IPS-20b (cell line): Measurements from ENCODE around the gene ACADS.

Experiments
- H3K27ac ChIP-seq: one replicate; pipeline ENCODE4 v1.5.1; 2013; ENCODE audit warnings: low read length
- H3K27me3 ChIP-seq: 2 replicates; pipeline ENCODE4 v1.6.1; 2013; ENCODE audit warnings: mild to moderate bottlenecking, low read length, inconsistent platforms; ENCODE audit not compliant: insufficient read depth
- H3K36me3 ChIP-seq: 2 replicates; pipeline ENCODE4 v1.6.1; 2013; ENCODE audit warnings: low read depth, mild to moderate bottlenecking, inconsistent platforms, low read length, moderate library complexity; ENCODE audit not compliant: insufficient read depth
- H3K4me1 ChIP-seq: 2 replicates; pipeline ENCODE4 v1.6.1; 2013; ENCODE audit warnings: mild to moderate bottlenecking, control low read depth, inconsistent platforms, low read length, moderate library complexity; ENCODE audit not compliant: insufficient read depth
- H3K4me3 ChIP-seq: 2 replicates; pipeline ENCODE4 v1.5.1; 2013; ENCODE audit warnings: mild to moderate bottlenecking, low read length, inconsistent platforms
- H3K9ac ChIP-seq: 2 replicates; pipeline ENCODE4 v1.6.1; 2013; ENCODE audit warnings: low read depth, mild to moderate bottlenecking, inconsistent platforms, low read length, moderate library complexity
- H3K9me3 ChIP-seq: 2 replicates; pipeline ENCODE4 v1.6.1; 2013; ENCODE audit warnings: mild to moderate bottlenecking, low read depth, low read length, inconsistent platforms; ENCODE audit not compliant: insufficient read depth

ACADS gene

GRCh38 chr12:120688527-120689071 lies 37.0 kb upstream of the ACADS start:
- peak overlapping the region; percentile 88 for H3K4me3 ChIP-seq
- H3K4me1 ChIP-seq = peaks cover 48% of the 10 kb centered on the region
- H3K27ac ChIP-seq = no peak overlapping the region

DNA sequence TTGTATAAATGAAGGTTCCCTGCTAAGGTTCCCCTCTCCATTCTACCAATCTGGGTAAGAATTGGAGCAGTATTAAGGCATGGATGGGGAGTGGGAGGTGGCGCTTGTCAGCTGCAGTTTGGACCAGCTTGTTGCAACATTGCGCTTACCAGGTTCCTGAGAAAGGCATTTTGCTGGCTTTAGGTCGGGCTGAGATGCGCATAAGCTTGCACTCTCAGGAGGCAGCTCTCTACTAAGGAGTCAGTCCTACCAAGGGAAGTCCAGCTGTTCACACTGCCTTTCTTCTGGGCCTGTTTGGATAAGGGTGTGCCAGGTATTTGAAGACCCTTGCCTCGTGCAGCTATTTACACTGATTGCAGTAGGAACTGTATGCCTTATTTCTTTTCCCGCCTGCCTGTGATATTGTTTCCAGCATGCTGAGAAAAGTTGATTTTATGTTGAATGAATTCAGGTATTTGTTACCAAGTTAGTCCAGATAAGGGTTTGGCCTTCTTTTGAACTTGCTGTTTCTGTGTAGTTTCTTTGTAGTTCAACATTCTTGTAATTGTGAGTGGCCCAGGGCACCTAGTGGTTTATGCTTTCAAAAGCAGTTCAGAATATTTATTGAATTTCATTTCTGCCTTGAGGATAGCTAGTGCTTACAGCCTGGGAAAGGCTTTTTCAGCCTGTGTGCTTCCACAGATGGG lies 36.1 kb upstream of the ACADS start:
- Histone ChIP-seq H3K27ac (no peak overlapping the region), H3K36me3 (peaks cover 9% of the 10 kb centered on the region), H3K4me3 (peak overlapping the region; percentile 88), H3K9me3 (no peaks in the 10 kb centered on the region), H3K4me1 (peaks cover 55% of the 10 kb centered on the region), H3K27me3 (no peaks in the 10 kb centered on the region), H3K9ac (peak overlapping the region; percentile 91; the same call in 1 of the 2 replicates)

More at GRCh38 chr12:120688527-120689071, 37.0 kb upstream of the ACADS start:
- Histone ChIP-seq H3K9me3 (no peaks in the 10 kb centered on the region), H3K9ac (peak overlapping the region; percentile 91; the same call in 1 of the 2 replicates), H3K36me3 (0 out of 2 replicates have a peak, but pooled peaks cover 3% of the 10 kb centered on the region), H3K27me3 (no peaks in the 10 kb centered on the region)

GRCh38 chr12:120690083-120690450 lies 35.6 kb upstream of the ACADS start:
- H3K27me3 ChIP-seq = no peaks in the 10 kb centered on the region
- H3K9me3 ChIP-seq = no peaks in the 10 kb centered on the region
- H3K36me3 ChIP-seq = peaks cover 14% of the 10 kb centered on the region
- H3K9ac ChIP-seq = no peak overlapping the region
- H3K27ac ChIP-seq = no peak overlapping the region
- peak overlapping the region; percentile 88 for H3K4me3 ChIP-seq
- peaks cover 57% of the 10 kb centered on the region for H3K4me1 ChIP-seq

DNA sequence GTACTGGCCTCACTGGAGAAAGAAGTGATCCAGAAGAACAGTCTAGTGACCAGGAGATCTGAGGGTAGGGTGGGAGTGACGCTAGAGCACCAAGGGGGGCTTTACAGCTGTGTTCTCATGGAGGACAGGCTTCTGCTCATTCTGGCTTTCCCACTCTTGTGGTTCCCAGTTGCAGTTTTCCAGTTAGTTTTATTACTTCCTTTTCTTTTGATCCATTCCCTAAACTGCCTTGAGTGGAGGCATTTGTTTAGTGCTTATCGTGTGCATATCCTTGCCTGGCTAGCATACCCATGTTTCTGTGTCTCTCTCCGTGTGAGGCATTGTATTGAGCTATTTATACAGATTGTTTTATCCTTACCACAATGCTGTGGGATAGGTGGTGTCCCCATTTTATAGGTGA lies 34.6 kb upstream of the ACADS start:
- peaks cover 54% of the 10 kb centered on the region for H3K4me1 ChIP-seq

DNA sequence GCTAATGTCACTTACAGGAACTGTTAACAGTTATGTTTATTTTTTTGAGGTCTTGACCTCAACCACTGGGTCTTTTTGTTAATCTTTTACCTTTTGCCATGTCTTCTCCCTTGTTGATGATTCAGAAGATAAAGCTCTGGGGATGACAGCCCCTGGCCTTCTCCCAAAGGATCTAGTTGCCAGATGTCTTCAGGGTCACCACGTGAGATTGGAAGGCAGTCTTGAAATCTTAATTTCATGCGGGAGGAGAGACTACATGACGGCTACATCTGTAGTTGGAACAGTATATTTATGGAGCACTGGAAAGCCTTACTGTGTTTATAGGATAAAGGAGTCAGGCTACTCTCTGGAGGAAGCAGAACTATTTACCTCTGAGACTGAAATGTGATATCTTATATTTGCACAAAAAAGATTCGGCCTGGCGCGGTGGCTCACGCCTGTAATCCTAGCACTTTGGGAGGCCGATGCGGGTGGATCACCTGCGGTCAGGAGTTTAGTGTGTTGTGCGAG lies 33.0 kb upstream of the ACADS start:
- Histone ChIP-seq H3K36me3 (peaks cover 39% of the 10 kb centered on the region), H3K9ac (peak overlapping the region; percentile 13; the same call in 1 of the 2 replicates), H3K27ac (peak overlapping the region; percentile 82), H3K4me1 (peaks cover 54% of the 10 kb centered on the region), H3K9me3 (no peaks in the 10 kb centered on the region), H3K4me3 (no peak overlapping the region), H3K27me3 (no peaks in the 10 kb centered on the region)

More for the DNA sequence above, 34.6 kb upstream of the ACADS start:
- Histone ChIP-seq H3K9me3 (no peaks in the 10 kb centered on the region), H3K9ac (peak overlapping the region; percentile 4; the same call in 1 of the 2 replicates), H3K27ac (no peak overlapping the region), H3K4me3 (0 out of 2 replicates have a peak overlapping the region, but pooled peaks have one; percentile 8), H3K36me3 (peaks cover 23% of the 10 kb centered on the region), H3K27me3 (no peaks in the 10 kb centered on the region)

GRCh38 chr12:120693848-120694247 lies 31.8 kb upstream of the ACADS start:
- no peaks in the 10 kb centered on the region for H3K9me3 ChIP-seq
- no peaks in the 10 kb centered on the region for H3K27me3 ChIP-seq
- H3K27ac ChIP-seq = peak overlapping the region; percentile 58
- H3K4me1 ChIP-seq = peaks cover 46% of the 10 kb centered on the region
- H3K9ac ChIP-seq = peak overlapping the region; percentile 13; the same call in 1 of the 2 replicates
- peaks cover 52% of the 10 kb centered on the region for H3K36me3 ChIP-seq
- peak overlapping the region; percentile 34 for H3K4me3 ChIP-seq

- Histone ChIP-seq H3K9me3 (no peaks in the 10 kb centered on the region), H3K9ac (no peak overlapping the region), H3K4me1 (peaks cover 23% of the 10 kb centered on the region; the same call in 1 of the 2 replicates), H3K27me3 (no peaks in the 10 kb centered on the region), H3K4me3 (no peak overlapping the region), H3K36me3 (peaks cover 77% of the 10 kb centered on the region), H3K27ac (no peak overlapping the region)
Measured at GRCh38 chr12:120696626-120697025, 29.0 kb upstream of the ACADS start.

GRCh38 chr12:120697344-120697743 lies 28.3 kb upstream of the ACADS start:
- Histone ChIP-seq H3K4me1 (peaks cover 21% of the 10 kb centered on the region; the same call in 1 of the 2 replicates), H3K9me3 (no peaks in the 10 kb centered on the region), H3K27ac (no peak overlapping the region), H3K36me3 (peaks cover 84% of the 10 kb centered on the region), H3K27me3 (no peaks in the 10 kb centered on the region), H3K9ac (no peak overlapping the region), H3K4me3 (no peak overlapping the region)

GRCh38 chr12:120698665-120699064 lies 27.0 kb upstream of the ACADS start:
- H3K36me3 ChIP-seq = peaks cover 97% of the 10 kb centered on the region
- no peaks in the 10 kb centered on the region for H3K9me3 ChIP-seq
- H3K4me1 ChIP-seq = peaks cover 8% of the 10 kb centered on the region; the same call in 1 of the 2 replicates
- no peaks in the 10 kb centered on the region for H3K27me3 ChIP-seq
- no peak overlapping the region for H3K4me3 ChIP-seq
- no peak overlapping the region for H3K27ac ChIP-seq
- no peak overlapping the region for H3K9ac ChIP-seq

DNA sequence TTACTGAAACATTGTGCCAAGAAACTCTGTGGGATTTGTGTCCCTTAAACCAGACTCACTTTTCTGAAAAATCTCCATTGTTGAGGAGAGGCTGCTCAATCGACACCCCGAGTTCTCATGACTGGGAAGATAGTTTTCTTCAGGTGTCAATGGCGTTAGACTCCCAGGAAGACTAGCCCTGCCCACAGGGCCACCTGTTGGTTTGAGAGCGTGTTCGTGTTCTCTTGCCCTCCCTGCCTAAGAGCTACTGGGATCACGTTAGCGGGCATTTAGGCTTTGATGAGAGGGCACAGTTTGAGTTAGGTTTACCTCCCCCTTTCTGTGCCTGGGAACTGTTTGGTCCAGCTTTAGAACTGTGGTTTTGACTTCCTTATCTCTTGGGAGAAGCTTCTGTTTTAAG lies 26.1 kb upstream of the ACADS start:
- peaks cover 93% of the 10 kb centered on the region for H3K36me3 ChIP-seq
- H3K9me3 ChIP-seq = no peaks in the 10 kb centered on the region
- H3K27me3 ChIP-seq = no peaks in the 10 kb centered on the region
- H3K4me1 ChIP-seq = peaks cover 1% of the 10 kb centered on the region; the same call in 1 of the 2 replicates
- H3K4me3 ChIP-seq = no peak overlapping the region
- H3K9ac ChIP-seq = no peak overlapping the region
- no peak overlapping the region for H3K27ac ChIP-seq

GRCh38 chr12:120700886-120701285 lies 24.7 kb upstream of the ACADS start:
- Histone ChIP-seq H3K4me1 (no peaks in the 10 kb centered on the region), H3K36me3 (peaks cover 83% of the 10 kb centered on the region)

GRCh38 chr12:120702637-120703036 lies 23.0 kb upstream of the ACADS start:
- Histone ChIP-seq H3K27me3 (no peaks in the 10 kb centered on the region), H3K4me3 (no peak overlapping the region), H3K27ac (no peak overlapping the region), H3K9me3 (no peaks in the 10 kb centered on the region), H3K9ac (no peak overlapping the region), H3K36me3 (peaks cover 65% of the 10 kb centered on the region), H3K4me1 (no peaks in the 10 kb centered on the region)

More at GRCh38 chr12:120700886-120701285, 24.7 kb upstream of the ACADS start:
- H3K27me3 ChIP-seq = no peaks in the 10 kb centered on the region
- H3K9ac ChIP-seq = no peak overlapping the region
- no peak overlapping the region for H3K4me3 ChIP-seq
- no peak overlapping the region for H3K27ac ChIP-seq
- no peaks in the 10 kb centered on the region for H3K9me3 ChIP-seq
